GM19193 (cell line): Measurements from ENCODE around the gene SH2D1B.

Experiments
- POLR2A ChIP-seq: IDR thresholded peaks from 4 replicates; pipeline ENCODE4 v1.6.1; 2011; ENCODE audit not compliant: insufficient read depth, insufficient read length; ENCODE audit errors: extremely low read depth

The SH2D1B gene

GRCh38 chr1:162386292-162387225 lies 25.4 kb downstream of the SH2D1B start:
- TF ChIP-seq POLR2A: no peak

DNA sequence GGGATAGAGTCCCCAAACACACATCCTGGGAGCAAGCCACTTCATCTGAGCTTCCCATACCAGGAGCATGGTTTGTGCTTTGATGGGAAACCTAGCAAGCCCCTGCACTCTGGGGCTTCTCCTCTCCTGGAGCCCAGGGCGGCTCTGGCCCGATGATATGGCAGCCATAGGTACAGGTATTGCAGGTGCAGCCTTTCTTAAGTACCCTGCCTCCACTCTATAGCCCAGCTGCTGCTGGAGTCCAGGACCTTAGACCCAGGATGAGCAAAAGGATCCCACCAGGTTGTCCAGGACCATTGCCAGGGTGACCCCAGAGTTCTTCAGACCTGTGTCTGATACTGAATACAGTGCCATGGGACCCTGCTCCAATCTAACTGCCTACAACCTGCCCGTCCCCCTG lies 26.2 kb downstream of the SH2D1B start:
- no peak for TF ChIP-seq POLR2A

- no peak for TF ChIP-seq POLR2A
Measured at GRCh38 chr1:162385280-162385623, 26.7 kb downstream of the SH2D1B start.

GRCh38 chr1:162384601-162385279 lies 27.2 kb downstream of the SH2D1B start:
- TF ChIP-seq POLR2A: no peak

DNA sequence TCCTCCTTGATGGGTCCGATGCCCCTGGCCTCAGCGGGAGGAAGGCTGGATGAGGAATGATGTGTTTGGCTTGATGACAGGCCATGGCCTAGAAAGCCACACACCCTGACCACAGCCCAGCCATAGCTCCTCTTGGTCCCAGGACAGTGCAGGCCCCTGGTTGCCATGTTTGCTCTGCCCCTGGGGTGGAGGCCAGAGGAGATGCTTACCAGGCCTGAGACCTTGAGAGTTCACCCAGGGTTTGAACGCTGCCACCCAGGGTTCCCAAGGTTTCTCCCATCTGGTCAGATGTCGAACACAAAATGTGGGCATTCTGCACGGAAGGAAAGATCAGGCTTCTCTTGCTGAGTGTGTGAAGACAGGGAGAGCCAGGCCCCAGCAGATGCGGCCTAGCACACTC lies 27.8 kb downstream of the SH2D1B start:
- TF ChIP-seq POLR2A: no peak

GRCh38 chr1:162383516-162383915 lies 28.4 kb downstream of the SH2D1B start:
- no peak for TF ChIP-seq POLR2A

DNA sequence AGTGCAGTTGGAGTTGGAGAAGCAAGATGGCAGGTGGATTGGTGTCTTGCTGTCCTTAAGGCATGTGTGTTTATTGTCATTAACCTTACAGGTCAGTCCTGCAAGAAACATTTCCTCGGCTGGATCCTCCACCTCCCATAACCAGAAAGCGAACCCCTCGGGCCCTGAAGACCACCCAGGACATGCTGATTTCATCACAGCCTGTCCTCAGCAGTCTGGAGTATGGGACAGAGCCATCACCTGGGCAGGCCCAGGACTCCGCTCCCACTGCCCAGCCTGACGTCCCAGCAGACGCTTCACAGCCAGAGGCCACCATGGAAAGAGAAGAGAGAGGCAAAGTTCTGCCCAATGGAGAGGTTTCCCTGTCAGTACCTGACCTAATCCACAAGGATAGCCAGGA lies 28.8 kb downstream of the SH2D1B start:
- TF ChIP-seq POLR2A: no peak

DNA sequence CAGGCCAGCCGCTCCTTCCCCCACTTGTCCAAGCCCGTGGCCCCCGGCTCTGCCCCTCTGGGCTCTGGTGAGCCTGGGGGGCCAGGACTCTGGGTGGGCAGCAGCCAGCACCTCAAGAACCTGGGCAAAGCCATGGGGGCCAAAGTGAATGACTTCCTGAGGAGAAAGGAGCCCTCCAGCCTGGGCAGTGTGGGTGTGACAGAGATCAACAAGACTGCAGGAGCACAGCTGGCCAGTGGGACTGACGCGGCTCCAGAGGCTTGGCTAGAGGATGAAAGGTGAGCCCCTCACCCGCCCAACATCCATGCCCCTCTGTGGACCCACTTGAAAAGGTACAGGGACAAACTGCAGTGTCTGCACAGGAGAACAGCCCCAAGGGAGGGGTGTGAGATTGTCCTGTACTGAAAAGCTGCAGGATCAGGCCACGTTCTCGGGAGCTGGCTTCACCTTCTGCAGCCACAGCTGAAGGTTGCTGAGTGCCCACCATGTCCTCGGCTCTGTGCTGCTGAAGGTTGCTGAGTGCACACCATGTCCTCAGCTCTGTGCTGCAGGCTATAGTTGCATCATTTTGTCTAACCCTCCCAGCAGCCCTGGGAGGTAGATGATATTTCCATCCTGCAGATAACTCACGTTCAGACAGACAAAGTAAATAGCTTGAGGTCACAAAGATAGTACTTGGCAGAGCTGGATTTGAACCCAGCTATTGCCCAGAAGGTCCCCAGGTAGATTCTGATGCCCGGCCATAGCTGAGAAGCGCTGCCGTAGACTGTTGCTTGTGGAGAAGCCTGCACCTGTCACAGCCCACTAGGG lies 29.8 kb downstream of the SH2D1B start:
- no peak for TF ChIP-seq POLR2A

DNA sequence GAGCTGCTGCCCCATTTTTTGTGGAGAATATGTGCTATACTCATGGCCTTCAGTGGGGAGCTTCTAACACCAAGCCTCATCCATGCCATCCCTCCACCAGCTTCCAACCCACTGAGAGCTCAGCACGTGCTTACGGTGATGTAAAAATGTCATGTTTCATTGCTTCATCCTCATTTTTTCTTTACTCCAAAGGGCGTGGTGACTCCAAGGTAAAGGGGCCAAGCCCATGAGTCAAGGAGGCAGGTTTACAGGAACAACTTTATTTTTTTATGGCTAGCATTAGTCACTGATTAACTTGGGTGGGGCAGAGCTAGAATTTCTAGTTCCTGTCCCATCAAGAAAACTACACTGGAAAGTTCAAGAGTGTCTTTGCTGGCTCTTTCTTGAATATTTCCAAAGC lies 30.6 kb downstream of the SH2D1B start, which contains the start of gene C1orf226:
Gene C1orf226 (plus strand): TSS at position 346 of the 400 bp plus-strand sequence. CDS start 174 bp downstream, outside the sequence.
- TF ChIP-seq POLR2A: no peak

- TF ChIP-seq POLR2A: no peak
Measured at GRCh38 chr1:162380061-162380846, 31.7 kb downstream of the SH2D1B start.

- TF ChIP-seq POLR2A: no peak
Measured at GRCh38 chr1:162376691-162377090, 35.2 kb downstream of the SH2D1B start, which contains the start of gene SPATA46. Gene SPATA46, minus strand, starts transcription at chr1:162376854. Its CDS starts 64 bp downstream, at chr1:162376790.

DNA sequence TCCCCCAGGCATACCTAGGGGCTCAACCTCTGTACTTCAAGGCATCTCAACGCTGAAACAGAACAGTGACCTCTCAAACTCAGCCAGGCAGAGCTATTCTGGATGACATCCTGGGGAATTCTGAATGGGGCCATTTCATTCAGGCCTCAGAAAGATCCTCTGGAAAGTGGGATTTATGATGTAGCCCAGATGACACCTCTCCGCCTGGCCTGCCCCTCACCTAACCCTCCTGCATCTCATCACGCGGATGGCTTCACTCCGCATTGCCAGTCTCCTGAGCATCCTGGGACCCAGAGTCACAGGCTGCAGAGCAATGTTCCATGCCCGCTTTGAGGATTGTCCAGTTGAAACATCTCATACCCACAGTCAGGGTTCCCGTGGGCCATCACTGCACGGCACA lies 36.5 kb downstream of the SH2D1B start:
- TF ChIP-seq POLR2A: no peak

- TF ChIP-seq POLR2A: no peak
Measured at GRCh38 chr1:162374406-162374805, 37.5 kb downstream of the SH2D1B start.
